ENCODE results near the gene TAF4B.
"Not testable (repeated sequence)": the region's sequence is repeated elsewhere in the genome, so short reads cannot be mapped to it uniquely, and the experiment has no call there.

Gene TAF4B, protein sequence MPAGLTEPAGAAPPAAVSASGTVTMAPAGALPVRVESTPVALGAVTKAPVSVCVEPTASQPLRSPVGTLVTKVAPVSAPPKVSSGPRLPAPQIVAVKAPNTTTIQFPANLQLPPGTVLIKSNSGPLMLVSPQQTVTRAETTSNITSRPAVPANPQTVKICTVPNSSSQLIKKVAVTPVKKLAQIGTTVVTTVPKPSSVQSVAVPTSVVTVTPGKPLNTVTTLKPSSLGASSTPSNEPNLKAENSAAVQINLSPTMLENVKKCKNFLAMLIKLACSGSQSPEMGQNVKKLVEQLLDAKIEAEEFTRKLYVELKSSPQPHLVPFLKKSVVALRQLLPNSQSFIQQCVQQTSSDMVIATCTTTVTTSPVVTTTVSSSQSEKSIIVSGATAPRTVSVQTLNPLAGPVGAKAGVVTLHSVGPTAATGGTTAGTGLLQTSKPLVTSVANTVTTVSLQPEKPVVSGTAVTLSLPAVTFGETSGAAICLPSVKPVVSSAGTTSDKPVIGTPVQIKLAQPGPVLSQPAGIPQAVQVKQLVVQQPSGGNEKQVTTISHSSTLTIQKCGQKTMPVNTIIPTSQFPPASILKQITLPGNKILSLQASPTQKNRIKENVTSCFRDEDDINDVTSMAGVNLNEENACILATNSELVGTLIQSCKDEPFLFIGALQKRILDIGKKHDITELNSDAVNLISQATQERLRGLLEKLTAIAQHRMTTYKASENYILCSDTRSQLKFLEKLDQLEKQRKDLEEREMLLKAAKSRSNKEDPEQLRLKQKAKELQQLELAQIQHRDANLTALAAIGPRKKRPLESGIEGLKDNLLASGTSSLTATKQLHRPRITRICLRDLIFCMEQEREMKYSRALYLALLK

DNA sequence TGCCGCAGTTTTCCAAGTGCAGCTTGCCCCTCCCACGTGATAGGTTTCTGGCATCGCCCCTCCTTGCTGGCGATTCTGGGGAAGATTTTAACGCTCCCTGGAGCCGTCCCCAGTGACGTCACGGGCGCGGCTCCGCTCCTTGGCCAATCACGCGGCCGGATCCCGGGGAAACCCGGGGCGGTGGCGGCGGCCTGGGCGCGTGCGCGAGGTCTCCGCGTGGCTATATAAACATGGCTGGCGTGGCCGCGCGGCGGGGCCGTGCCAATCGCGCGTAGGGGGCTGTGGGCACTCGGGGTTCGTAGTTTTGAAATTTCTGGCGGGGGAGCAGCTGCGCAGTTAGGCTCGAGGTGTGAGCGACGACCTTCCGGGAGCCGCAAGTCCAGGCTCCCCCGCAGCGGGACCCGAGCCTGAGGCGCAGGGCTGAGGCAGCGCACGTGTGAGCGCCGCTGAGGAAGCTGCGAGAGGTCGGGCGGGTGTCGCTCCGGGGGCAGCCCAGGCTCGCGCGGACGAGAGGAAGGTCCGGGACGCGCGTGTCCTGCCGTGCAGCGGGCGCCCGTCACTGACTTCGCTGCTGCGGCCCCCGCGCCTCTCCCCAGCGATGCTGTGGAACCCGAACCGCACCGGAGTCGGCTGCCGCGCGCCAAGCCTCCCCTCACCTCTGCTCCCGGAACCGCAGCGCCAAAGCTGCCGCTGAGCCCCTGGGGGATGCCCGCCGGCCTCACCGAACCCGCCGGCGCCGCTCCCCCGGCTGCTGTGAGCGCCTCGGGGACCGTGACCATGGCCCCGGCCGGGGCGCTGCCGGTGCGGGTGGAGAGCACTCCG is at the start of gene TAF4B:
Gene TAF4B, plus strand, starts transcription at position 217 of the 822 bp plus-strand sequence. Its CDS starts 489 bp downstream, at position 706.
- peak; percentile 82 for DNase-seq

DNA sequence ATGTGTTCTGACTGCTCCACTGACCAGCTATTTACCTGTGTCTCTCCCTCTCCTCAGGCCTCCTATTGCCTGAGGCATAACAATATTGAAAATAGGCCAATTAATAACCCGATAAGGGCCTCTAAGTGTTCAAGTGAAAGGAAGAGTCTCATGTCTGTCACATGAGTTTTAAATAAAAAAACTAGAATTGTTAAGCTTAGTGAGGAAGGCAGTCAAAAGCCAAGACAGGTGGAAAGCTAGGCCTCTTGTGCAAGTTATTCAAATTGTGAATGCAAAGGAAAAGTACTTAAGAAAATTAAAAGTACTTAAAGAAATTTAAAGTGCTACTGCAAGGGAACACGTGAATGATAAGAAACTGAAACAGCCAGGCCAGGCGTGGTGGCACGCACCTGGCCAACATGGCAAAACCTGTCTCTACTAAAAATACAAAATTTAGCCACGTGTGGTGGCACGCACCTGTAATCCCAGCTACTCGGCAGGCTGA is 44.9 kb upstream of the TAF4B start:
- no peak for DNase-seq

DNA sequence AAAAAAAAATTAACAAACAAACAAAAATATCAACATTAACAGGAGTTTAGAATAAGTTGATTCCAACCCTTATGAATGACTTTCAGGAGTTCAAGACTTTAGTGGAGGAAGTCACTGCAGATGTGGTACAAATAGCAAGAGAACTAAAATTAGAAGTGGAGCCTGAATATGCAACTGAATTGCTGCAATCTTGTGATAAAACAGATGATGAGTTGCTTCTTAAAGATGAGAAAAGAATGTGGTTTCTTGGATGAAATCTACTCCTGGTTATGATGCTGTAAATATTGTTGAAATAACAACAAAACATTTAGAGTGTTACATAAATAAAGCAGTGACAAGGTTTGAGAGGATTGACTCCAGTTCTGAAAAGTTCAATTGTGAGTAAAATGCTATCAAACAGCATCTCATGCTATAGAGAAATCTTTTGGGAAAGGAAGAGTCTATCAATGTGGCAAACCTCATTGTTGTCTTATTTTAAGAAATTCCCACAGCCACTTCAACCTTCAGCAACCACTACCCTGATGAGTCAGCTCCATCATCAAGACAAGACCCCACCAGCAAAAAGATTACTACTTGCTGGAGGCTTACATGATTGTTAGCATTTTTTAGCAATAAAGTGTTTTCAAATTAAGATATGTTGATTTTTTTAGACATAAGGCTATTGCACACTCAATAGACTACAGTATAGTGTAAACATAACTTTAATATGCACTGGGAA is 42.7 kb upstream of the TAF4B start:
- DNase-seq: no peak

DNA sequence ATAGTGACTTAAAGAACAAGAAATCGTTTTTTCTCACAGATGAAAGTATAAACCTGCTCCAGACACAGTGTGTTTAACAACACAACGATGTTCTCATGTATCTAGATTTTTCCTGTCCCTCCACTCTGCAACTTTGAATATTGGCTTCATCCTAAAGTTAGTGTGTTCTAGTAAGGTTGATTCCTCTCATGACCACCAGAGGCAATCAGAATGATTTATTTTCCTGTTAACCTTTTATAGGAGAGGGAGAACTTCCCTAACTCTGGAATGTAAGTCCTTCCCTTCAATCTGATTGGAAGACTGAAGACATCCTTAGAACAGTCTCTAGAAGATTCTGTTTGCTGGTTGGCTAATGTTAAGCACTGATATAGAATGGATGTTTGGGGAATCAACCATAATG is 41.0 kb upstream of the TAF4B start:
- DNase-seq: no peak

DNA sequence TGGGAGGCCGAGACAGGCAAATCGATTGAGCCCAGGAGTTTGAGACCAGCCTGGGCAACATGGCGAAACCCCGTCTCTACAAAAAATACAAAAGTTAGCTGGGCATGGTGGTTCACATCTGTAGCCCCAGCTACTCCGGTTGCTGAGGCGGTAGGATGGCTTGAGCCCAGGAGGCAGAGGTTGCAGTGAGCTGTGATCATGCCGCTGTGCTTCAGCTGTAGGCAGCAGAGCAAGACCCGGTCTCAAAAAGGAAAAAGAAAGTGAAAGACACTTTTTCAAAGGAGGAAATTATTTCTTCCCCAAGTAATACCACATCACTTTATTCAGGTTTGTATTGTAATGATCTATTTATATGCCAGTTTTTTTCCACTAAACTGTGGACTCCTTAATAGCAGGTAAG is 35.7 kb upstream of the TAF4B start:
- DNase-seq: no peak

DNA sequence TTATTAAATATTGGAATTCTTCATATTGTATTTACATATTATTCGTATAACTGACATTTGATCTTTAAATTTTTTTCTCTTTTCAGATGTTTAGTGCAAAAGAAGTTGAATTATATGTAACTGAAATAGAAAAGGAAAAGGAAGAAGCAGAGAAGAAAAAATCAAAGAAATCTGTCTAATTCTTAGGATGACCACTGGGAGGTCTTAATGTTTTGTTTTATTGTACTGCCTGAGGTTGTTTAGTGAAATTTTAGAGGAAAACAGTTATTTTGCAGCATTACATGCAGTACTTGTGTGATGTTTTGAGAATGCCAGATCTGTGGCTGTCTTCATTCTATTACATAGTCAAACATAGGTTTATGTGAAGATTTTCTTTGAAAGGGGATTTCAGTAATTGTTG is 34.0 kb upstream of the TAF4B start:
- no peak for DNase-seq

DNA sequence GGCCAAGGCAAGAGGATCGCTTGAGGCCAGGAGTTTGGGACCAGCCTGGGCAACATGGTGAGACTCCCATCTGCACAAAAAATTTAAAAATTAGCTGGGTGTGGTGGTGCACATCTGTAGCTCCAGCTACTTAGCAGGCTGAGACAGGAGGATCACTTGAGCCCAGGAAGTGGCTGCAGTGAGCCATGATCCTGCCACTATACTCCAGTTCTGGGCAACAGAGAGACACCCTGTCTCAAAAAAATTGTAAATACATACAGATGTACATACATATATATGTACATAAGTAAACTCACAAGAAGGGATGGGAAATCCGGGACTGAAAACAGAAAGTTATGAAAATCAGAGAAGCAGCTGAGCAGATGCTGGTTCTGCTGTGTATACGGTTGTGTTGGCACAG is 29.6 kb upstream of the TAF4B start:
- no peak for DNase-seq

DNA sequence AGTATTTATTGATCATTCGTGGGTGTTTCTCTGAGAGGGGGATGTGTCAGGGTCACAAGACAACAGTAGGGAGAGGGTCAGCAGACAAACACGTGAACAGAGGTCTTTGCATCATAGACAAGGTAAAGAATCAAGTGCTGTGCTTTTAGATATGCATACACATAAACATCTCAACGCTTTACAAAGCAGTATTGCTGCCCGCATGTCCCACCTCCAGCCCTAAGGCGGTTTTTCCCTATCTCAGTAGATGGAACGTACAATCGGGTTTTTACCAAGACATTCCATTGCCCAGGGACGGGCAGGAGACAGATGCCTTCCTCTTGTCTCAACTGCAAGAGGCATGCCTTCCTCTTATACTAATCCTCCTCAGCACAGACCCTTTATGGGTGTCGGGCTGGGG is 24.2 kb upstream of the TAF4B start:
- DNase-seq: not testable (repeated sequence)

DNA sequence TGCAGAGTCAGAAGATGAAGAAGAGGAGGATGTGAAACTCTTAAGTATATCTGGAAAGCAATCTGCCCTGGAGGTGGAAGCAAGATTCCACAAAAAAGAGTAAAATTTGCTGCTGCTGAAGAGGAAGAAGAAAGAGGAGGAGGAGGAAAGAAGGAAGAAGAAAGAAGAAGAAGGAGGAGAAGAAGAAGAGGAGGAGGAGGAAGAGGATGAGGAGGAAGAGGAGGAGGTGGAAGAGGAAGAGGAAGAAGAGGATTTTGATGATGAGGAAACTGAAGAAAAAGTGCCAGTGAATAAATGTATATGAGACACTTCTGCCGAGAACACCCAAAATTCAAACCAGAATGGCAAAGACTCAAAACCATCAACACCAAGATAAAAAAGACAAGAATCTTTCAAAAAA is 20.9 kb upstream of the TAF4B start:
- no peak for DNase-seq

DNA sequence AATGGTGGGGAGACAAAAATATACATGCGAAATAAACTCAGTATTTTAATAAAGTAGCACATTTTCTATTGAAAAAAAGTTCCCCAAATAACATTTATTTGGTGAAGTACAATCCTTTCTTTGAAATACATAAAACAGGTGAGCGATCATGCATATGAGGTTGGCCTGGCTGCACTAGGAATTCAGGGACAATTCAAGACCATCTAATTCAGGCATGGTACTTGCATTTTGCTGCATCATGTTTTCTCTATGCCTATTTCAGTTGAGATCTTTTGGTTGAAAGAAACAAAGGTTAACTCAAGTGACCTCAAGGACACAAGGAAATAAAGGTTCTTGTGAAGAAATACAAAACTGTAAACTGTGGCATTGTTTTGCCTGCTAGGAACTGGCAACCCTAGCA is 19.8 kb upstream of the TAF4B start:
- no peak for DNase-seq

DNA sequence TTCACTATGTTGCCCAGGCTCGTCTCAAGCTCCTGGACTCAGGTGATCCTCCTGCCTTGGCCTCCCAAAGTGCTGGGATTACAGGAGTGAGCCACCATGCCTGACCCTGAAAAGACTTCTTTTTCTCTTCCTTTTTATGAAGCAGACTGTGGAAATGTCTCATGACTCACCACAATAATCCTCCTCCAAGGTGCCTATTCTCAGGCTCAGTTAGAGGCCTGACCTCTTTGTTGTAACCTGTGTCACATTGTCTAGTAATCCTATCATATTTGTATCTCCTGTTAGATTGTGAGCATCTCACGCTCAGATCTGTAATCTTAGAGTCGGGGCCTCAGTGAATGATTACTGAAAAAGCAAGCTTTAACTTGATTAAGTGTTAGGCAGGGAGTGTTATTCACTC is 18.3 kb upstream of the TAF4B start:
- no peak for DNase-seq

DNA sequence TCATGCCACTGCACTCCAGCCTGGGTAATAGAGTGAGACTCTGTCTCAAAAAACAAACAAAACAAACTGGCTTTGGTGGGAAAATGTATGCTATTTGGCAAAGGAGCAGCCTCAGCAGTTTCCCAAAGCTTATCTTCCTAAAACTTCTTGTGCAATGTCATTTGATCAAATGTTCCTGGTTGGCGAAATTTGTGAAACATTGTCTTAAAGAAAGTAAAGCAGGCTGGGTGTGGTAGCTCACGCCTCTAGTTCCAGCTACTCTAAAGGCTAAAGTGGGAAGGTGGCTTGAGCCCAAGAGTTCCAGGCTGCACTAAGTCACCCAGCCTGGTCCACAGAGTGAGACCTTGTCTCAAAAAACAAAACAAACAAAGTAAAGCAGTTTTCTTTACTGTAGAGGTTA is 17.3 kb upstream of the TAF4B start:
- no peak for DNase-seq

DNA sequence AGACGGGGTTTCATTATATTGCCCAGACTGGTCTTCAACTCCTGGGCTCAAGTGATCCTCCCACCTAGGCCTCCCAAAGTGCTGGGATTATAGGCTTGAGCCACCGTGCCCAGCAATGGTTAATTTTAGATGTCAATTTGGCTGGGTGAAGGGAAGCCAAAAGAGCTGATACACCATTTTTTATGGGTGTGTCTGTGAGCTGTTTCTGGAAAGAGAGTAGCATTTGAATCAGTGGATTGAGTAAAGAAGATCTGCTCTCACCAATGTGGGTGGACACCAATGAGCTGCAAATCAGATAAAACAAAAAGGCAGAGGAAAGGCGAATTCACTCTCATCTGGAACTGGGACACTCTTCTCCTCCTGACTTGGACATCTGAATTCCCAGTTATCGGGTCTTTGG is 16.1 kb upstream of the TAF4B start:
- no peak for DNase-seq

DNA sequence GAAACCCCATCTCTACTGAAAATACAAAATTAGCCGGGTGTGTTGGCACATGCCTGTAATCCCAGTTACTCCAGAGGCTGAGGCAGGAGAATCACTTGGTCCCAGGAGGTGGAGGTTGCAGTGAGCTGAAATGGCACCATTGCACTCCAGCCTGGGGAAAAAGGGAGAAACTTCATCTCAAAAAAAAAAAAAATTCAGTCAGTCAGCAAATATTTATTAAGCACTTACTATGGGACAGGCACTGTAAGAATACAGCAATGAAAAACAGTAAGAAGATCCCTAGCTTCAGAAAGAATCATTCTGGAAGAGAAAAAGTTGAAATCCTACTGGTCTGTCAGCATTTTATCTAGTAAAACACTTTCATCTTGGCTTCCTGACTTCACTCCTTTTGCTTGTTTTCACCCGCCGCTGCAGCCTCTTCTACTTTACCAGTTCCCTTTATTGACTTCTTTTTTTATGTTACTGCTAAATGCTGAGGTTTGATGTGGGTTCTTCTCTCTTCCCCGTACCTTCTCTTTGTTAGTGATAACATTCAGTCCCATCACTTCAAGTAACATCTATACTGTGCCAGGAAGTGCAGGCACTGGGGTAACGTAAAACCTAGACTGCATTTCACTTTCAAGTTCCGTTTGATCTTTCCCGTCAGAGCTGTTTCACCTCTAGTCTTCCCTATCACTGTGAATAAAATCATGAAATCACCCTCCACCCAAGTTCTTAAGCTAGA is 10.8 kb upstream of the TAF4B start:
- no peak for DNase-seq

DNA sequence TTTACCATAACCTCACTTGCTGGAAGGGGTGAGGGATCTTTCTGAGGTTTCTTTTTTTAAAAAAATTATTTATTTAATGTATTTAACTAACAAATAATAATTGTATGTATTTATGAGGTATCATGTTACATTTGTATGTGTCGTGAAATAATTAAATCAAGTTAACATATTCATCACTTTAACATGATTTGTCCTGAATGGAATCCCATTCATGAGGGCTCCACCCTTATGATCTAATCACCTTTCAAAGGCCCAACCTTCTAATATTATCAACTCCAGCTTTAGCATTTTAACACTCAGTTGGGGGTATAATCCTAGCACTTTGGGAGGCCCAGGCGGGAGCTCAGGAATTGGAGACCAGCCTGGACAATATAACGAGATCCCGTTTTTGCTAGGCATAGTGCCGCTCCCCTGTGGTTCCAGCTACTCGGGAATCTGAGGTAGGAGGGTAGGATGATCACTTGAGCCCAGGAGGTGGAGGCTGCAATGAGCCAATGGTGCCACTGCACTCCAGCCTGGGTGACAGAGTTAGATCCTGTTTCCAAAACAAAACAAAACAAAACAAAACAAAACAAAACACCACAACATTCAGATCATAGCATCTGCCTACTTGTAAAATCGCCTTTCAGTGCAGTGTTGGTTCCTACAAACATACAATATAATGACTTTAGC is 1.1 kb upstream of the TAF4B start:
- DNase-seq: no peak

DNA sequence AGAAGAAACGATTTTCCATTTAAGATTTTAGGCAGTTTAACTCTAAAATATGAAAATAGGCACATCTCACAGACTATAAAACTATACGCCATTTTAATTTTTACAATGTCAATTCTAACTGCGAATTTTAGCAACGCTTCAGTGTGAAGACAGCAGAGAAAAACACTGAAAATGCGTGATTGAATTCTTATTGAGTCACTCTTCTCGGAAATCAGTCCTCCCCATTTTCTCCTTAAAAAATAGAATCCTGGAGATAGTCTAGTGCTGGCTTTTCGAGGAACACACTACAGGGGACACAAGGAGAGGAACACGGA is 373 bp upstream of the TAF4B start:
- DNase-seq: no peak

DNA sequence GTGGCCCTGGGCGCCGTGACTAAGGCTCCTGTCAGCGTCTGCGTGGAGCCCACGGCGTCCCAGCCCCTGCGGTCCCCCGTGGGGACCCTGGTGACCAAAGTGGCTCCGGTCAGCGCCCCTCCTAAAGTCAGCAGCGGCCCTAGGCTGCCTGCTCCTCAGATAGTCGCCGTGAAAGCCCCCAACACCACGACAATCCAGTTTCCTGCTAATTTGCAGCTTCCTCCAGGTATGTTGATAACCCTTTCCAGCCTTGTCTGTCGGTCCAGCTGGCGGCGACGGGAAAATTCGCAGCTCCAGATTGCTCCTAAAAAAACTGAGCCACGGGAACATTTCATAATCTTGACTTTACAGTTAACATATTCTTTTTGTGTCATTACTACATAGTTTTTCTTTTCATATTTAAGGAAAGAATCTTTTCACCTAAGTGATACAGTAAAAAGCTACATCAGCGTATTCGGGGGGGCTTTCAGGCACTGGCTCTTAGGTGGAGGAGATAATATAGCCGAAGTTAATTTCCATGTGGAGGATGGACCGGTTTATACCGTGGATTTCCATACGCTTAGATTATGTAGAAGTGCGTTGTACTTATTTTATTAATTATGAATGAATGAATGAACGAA is 916 bp downstream of the TAF4B start:
- DNase-seq: no peak

DNA sequence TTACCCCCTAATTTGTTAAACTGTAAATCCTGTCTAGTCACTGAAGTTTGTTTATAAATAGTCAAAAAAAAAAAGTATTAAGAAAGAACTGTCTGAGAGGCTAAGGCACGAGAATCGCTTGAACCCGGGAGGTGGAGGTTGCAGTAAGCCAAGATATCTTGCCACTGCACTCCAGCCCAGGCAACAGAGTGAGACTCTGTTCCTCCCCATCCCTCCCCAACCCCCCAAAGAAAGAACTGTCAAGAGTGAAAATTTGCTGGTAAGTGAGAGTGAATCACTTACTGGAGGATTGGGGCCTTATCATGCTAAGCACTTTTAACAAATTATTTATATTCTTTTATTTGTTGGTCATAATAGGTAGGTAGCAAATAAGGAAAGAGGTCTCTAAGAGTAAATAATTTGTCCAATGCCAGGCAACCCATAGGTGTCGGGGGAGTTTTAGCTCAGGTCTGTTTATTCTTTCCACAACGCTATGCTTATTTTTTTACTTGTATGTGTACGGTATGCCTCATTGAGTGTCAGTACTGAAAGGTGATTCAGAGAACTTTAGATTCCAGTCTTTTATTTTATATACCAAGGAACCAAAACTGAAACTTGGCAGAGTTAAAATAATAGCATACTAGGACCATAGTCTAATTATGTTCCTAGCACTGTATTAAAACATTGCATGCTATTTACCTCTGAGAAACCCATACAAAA is 2.5 kb downstream of the TAF4B start:
- DNase-seq: no peak

DNA sequence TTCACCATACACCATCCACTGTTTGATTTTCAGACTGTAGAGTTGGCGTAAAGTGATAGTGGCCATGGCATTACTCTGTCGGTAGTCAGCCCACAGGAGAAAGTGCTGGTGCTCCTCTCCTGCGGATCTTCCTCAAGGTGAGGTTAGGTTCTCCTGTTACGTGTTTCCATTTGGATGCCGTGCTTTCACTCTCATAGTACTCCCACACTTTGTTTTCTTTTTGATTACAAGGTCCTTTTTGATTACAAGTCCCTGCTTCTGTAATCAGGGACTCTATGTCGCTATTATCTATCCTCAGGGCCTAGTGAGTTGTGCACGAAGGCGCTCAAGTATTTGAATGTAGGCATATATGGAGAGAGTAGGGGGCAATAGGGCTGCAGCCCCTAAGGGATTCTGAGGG is 4.3 kb downstream of the TAF4B start:
- no peak for DNase-seq

DNA sequence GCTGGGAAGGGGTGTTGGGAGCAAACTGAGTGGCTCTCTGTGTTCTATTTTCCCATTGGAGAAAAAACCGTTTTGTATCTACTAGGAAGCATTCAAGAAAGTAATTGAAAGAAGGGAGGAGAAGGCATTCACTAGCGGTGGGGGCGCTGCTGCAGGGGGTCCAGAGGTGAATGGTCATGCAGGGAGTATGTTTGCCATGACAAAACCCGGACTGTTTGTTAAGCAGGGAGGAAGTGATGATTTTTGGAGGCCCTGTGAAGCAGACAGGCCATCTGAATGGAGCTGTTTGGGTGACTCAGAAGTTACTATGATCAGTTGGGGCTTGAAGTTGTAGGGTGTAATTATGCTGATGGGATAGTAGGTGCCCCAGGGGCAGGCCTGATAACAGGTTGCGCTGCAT is 7.0 kb downstream of the TAF4B start:
- DNase-seq: no peak
